Neural cell (in vitro differentiated cells): ENCODE measurements around the gene LHPP. TPM values are rescaled to one million over a fixed set of nuclear protein-coding genes. Genes with fewer than 3 reads are reported as not detected.

ENCODE experiments used
- H2AFZ ChIP-seq: fragments of 200-600, 300-800 bp; sonication (generic), shearing (Covaris generic); 2 replicates; pipeline ENCODE4 v1.6.0; 2014; ENCODE audit warnings: low read depth, mild to moderate bottlenecking, antibody characterized with exemption, low read length, moderate library complexity
- H3F3A ChIP-seq: fragments of 200-600 bp; shearing (Covaris generic); 2 replicates; pipeline ENCODE4 v1.6.1; 2016; ENCODE audit warnings: mild to moderate bottlenecking, moderate library complexity, mixed read lengths, antibody characterized with exemption, low read length; ENCODE audit not compliant: insufficient read depth, poor library complexity, severe bottlenecking
- H3K27ac ChIP-seq: fragments of 200-600, 300-800 bp; sonication (generic), shearing (Covaris generic); 2 replicates; pipeline ENCODE4 v1.5.1; 2014; ENCODE audit warnings: mild to moderate bottlenecking, low read length, moderate library complexity
- H3K27me3 ChIP-seq: fragments of 300-800, 200-600 bp; sonication (generic), shearing (Covaris generic); 2 replicates; pipeline ENCODE4 v1.6.0; 2014; ENCODE audit warnings: mild to moderate bottlenecking, low read depth, low read length, moderate library complexity; ENCODE audit not compliant: insufficient read depth
- H3K36me3 ChIP-seq: fragments of 300-800, 200-600 bp; sonication (generic), shearing (Covaris generic); 2 replicates; pipeline ENCODE4 v1.5.1; 2014; ENCODE audit warnings: mild to moderate bottlenecking, antibody characterized with exemption, low read length, moderate library complexity; ENCODE audit not compliant: insufficient read depth
- H3K4me2 ChIP-seq: fragments of 300-800, 200-600 bp; sonication (generic), shearing (Covaris generic); 2 replicates; pipeline ENCODE4 v1.6.0; 2014; ENCODE audit warnings: mild to moderate bottlenecking, low read length
- H3K4me3 ChIP-seq: fragments of 300-800, 200-600 bp; sonication (generic), shearing (Covaris generic); 2 replicates; pipeline ENCODE4 v1.5.1; 2014; ENCODE audit warnings: mild to moderate bottlenecking, low read length, moderate library complexity
- H3K79me2 ChIP-seq: fragments of 200-600 bp; shearing (Covaris generic); replicated peaks from 2 replicates; pipeline ENCODE4 v1.6.0; 2014; ENCODE audit warnings: mild to moderate bottlenecking, low read length, moderate library complexity; ENCODE audit not compliant: insufficient read depth
- H3K9ac ChIP-seq: fragments of 300-800, 200-600 bp; sonication (generic), shearing (Covaris generic); 2 replicates; pipeline ENCODE4 v1.6.1; 2016; ENCODE audit warnings: mild to moderate bottlenecking, low read length, mixed read lengths
- H3K9me2 ChIP-seq: fragments of 200-600 bp; shearing (Covaris generic); 2 replicates; pipeline ENCODE4 v1.6.1; 2016; ENCODE audit warnings: mild to moderate bottlenecking, low read length, mixed read lengths; ENCODE audit not compliant: insufficient read depth
- H3K9me3 ChIP-seq: fragments of 200-600, 300-800 bp; sonication (generic), shearing (Covaris generic); 2 replicates; pipeline ENCODE4 v1.6.1; 2016; ENCODE audit warnings: mild to moderate bottlenecking, mixed run types, low read length, moderate library complexity, mixed read lengths
- H4K20me1 ChIP-seq: fragments of 200-600 bp; shearing (Covaris generic); 2 replicates; pipeline ENCODE4 v1.6.1; 2016; ENCODE audit warnings: mild to moderate bottlenecking, mixed run types; ENCODE audit not compliant: insufficient read depth
- CTCF ChIP-seq: fragments of 450-650 bp; IDR thresholded peaks from 2 replicates; pipeline ENCODE4 v1.5.1; 2014; ENCODE audit warnings: antibody characterized with exemption, mild to moderate bottlenecking, moderate library complexity; ENCODE audit not compliant: poor library complexity, severe bottlenecking
- EP300 ChIP-seq: fragments of 450-650 bp; conservative IDR thresholded peaks from 2 replicates; pipeline ENCODE4 v1.6.1; 2014; ENCODE audit warnings: antibody characterized with exemption, mild to moderate bottlenecking, moderate library complexity; ENCODE audit not compliant: poor library complexity, severe bottlenecking
- EZH2 ChIP-seq: fragments of 200-600, 300-800 bp; shearing (Covaris generic), sonication (generic); IDR thresholded peaks from 2 replicates; pipeline ENCODE4 v1.6.1; 2014; ENCODE audit warnings: antibody characterized with exemption, low read length, borderline replicate concordance, mild to moderate bottlenecking; ENCODE audit not compliant: insufficient read depth, poor library complexity, severe bottlenecking
- MXI1 ChIP-seq: fragments of 450-650 bp; conservative IDR thresholded peaks from 2 replicates; pipeline ENCODE4 v1.6.1; 2014; ENCODE audit warnings: antibody characterized with exemption, mild to moderate bottlenecking; ENCODE audit not compliant: poor library complexity, severe bottlenecking
- POLR2AphosphoS5 ChIP-seq: IDR thresholded peaks from 2 replicates; pipeline ENCODE4 v1.6.1; 2012
- RAD21 ChIP-seq: fragments of 450-650 bp; conservative IDR thresholded peaks from 2 replicates; pipeline ENCODE4 v1.6.1; 2014; ENCODE audit warnings: antibody characterized with exemption, mild to moderate bottlenecking, moderate library complexity
- SMC3 ChIP-seq: fragments of 450-650 bp; conservative IDR thresholded peaks from 2 replicates; pipeline ENCODE4 v1.6.1; 2014; ENCODE audit warnings: antibody characterized with exemption, mild to moderate bottlenecking, moderate library complexity; ENCODE audit not compliant: poor library complexity
- TAF1 ChIP-seq: IDR thresholded peaks from 2 replicates; pipeline ENCODE4 v1.6.1; 2012; ENCODE audit warnings: low read depth
- polyA plus RNA-seq: library from polyadenylated mRNA; depleted of rRNA; stranded (reverse); fragments of >200 nt; gene quantifications from 2 replicates; pipeline ENCODE4 v1.2.3, GENCODE V29; 2014
- TF ChIP-seq, protein P1 (sequence below): IDR thresholded peaks from 2 replicates; pipeline ENCODE4 v1.6.1; 2012; ENCODE audit warnings: borderline replicate concordance

The LHPP gene
- polyA plus RNA-seq, 1 donor from 2014 or later, result 16.0 TPM

DNA sequence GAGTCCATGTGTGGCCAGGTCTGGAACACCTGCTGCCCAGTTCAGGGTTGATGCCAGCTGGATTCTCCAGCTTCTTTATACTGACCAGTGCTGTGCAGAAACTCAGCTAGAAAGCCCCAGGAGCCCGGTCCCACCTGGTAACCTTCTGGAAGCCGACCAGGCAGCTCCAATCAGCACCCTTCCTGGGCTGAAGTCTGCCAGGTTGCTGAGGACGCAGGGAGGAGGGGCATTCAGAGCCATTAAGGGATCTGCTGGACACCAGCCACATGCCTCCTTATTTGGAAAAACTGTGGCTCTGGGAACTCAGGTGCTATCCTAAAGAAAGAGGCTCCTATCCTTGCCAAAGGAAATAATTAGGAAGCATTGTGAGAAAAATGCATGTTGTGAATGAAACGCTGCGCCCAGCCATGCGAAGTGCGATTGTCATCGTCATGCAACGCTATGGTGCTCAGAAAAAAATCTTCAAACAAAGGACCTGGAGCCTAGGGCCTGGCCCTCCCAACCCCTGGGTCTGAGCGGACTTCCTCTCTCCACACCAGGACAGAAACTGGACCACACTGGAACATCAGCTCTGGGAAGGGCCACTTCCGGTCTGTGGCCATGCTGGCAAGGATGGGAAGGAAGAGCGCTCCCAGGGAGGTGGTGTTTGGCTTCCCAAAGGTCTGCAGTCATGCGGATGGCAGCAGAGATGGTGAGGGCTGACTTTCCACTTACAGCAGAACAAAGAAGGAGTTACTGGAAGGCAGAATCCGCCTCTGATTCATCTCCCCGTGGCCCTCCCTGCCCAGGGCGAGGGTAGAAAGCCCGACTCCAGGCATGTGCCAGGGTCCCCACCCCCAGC lies 192.4 kb downstream of the LHPP start:
- H3K9me2 ChIP-seq, result no peaks in the 10 kb centered on the region
- no peaks in the 10 kb centered on the region for H3K36me3 ChIP-seq
- H3K9ac ChIP-seq, result no peak overlapping the region
- no peaks in the 10 kb centered on the region for H3K9me3 ChIP-seq
- TF ChIP-seq EZH2 (no peak), CTCF (no peak), EP300 (no peak), MXI1 (no peak), POLR2AphosphoS5 (no peak), RAD21 (no peak), SMC3 (no peak), TAF1 (no peak)
- TF ChIP-seq, protein P1, sequence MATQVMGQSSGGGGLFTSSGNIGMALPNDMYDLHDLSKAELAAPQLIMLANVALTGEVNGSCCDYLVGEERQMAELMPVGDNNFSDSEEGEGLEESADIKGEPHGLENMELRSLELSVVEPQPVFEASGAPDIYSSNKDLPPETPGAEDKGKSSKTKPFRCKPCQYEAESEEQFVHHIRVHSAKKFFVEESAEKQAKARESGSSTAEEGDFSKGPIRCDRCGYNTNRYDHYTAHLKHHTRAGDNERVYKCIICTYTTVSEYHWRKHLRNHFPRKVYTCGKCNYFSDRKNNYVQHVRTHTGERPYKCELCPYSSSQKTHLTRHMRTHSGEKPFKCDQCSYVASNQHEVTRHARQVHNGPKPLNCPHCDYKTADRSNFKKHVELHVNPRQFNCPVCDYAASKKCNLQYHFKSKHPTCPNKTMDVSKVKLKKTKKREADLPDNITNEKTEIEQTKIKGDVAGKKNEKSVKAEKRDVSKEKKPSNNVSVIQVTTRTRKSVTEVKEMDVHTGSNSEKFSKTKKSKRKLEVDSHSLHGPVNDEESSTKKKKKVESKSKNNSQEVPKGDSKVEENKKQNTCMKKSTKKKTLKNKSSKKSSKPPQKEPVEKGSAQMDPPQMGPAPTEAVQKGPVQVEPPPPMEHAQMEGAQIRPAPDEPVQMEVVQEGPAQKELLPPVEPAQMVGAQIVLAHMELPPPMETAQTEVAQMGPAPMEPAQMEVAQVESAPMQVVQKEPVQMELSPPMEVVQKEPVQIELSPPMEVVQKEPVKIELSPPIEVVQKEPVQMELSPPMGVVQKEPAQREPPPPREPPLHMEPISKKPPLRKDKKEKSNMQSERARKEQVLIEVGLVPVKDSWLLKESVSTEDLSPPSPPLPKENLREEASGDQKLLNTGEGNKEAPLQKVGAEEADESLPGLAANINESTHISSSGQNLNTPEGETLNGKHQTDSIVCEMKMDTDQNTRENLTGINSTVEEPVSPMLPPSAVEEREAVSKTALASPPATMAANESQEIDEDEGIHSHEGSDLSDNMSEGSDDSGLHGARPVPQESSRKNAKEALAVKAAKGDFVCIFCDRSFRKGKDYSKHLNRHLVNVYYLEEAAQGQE, result no peak
- no peak overlapping the region for H2AFZ ChIP-seq
- H3K4me3 ChIP-seq, result no peak overlapping the region
- H3K4me2 ChIP-seq, result no peak overlapping the region
- no peaks in the 10 kb centered on the region for H3K79me2 ChIP-seq
- no peaks in the 10 kb centered on the region for H4K20me1 ChIP-seq
- no peaks in the 10 kb centered on the region for H3F3A ChIP-seq
- H3K27me3 ChIP-seq, result no peaks in the 10 kb centered on the region
- H3K27ac ChIP-seq, result no peak overlapping the region

DNA sequence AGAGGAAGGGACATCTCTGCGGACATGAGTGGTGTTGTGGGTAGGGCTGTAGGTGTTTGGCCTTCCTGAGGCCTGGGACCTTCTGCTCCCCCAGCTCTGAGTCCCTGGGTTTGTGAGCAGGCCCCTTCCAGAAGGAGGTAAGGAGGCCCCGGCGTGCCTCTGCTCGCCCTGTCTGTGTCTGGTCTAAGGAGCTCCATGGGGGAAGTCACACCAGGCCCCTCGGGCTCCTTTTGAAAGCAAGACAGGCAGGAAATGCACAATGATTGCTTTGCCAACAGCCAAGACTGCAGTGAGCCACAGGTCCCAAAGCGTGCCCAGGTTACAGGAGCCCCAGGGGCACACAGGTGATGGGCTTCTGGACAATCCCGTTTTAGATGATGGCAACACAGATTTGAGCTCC lies 193.1 kb downstream of the LHPP start:
- no peak overlapping the region for H3K9ac ChIP-seq
- no peak overlapping the region for H2AFZ ChIP-seq
- H3F3A ChIP-seq, result no peaks in the 10 kb centered on the region
- no peaks in the 10 kb centered on the region for H3K27me3 ChIP-seq
- H3K9me3 ChIP-seq, result no peaks in the 10 kb centered on the region
- no peak overlapping the region for H3K27ac ChIP-seq
- H3K9me2 ChIP-seq, result no peaks in the 10 kb centered on the region
- TF ChIP-seq MXI1 (no peak), POLR2AphosphoS5 (no peak), TAF1 (no peak), RAD21 (no peak), CTCF (no peak), EP300 (no peak), SMC3 (no peak), EZH2 (no peak)
- TF ChIP-seq, protein P1, result no peak
- H3K4me2 ChIP-seq, result no peak overlapping the region
- no peaks in the 10 kb centered on the region for H3K36me3 ChIP-seq
- no peaks in the 10 kb centered on the region for H4K20me1 ChIP-seq
- no peak overlapping the region for H3K4me3 ChIP-seq
- no peaks in the 10 kb centered on the region for H3K79me2 ChIP-seq
